H1 (cell line): ENCODE data around the gene MOG. TPM values are rescaled to one million over a fixed set of nuclear protein-coding genes. Genes with fewer than 3 reads are reported as not detected.
A peak's percentile ranks its signal among the peaks of the same experiment; 100 is the strongest.

Source experiments
- BRCA1 ChIP-seq: IDR thresholded peaks from 2 replicates; pipeline ENCODE4 v1.6.1; 2012; ENCODE audit warnings: low read depth, low read length, improper control_type of control experiment
- CEBPB ChIP-seq: IDR thresholded peaks from 2 replicates; pipeline ENCODE4 v1.6.1; 2012; ENCODE audit warnings: low read depth, low read length
- CHD2 ChIP-seq: IDR thresholded peaks from 2 replicates; pipeline ENCODE4 v1.6.1; 2012; ENCODE audit warnings: low read length, improper control_type of control experiment
- GABPA ChIP-seq: IDR thresholded peaks from 2 replicates; pipeline ENCODE4 v1.6.1; 2011; ENCODE audit warnings: mild to moderate bottlenecking, low read length, moderate library complexity, borderline replicate concordance; ENCODE audit not compliant: insufficient read depth
- HDAC6 ChIP-seq: IDR thresholded peaks from one replicate; pipeline ENCODE4 v1.7.1; 2012; ENCODE audit warnings: low read depth, mild to moderate bottlenecking, inconsistent platforms, low read length, moderate library complexity
- MAX ChIP-seq: IDR thresholded peaks from 2 replicates; pipeline ENCODE4 v1.6.1; 2012; ENCODE audit warnings: inconsistent platforms
- NANOG ChIP-seq: IDR thresholded peaks from 2 replicates; pipeline ENCODE4 v1.6.1; 2011; ENCODE audit warnings: low read length, low read depth, mild to moderate bottlenecking, inconsistent platforms; ENCODE audit not compliant: insufficient read depth, poor library complexity, severe bottlenecking
- NRF1 ChIP-seq: IDR thresholded peaks from 2 replicates; pipeline ENCODE4 v1.6.1; 2011; ENCODE audit warnings: mild to moderate bottlenecking, low read depth, low read length, improper control_type of control experiment
- PHF8 ChIP-seq: fragments of 200-600 bp; sonication (generic); conservative IDR thresholded peaks from 2 replicates; pipeline ENCODE4 v1.7.1; 2012; ENCODE audit warnings: low read depth, mild to moderate bottlenecking, inconsistent platforms, low read length, moderate library complexity
- POU5F1 ChIP-seq: IDR thresholded peaks from 2 replicates; pipeline ENCODE4 v1.6.1; 2011; ENCODE audit warnings: low read depth, mild to moderate bottlenecking, low read length, moderate library complexity
- SAP30 ChIP-seq: fragments of 300-600 bp; sonication (generic); IDR thresholded peaks from 2 replicates; pipeline ENCODE4 v1.7.1; 2012; ENCODE audit warnings: low read length, moderate library complexity, mild to moderate bottlenecking, inconsistent platforms; ENCODE audit not compliant: insufficient read depth, insufficient replicate concordance
- SIRT6 ChIP-seq: IDR thresholded peaks from one replicate; pipeline ENCODE4 v1.7.1; 2012; ENCODE audit warnings: low read length, inconsistent platforms
- SIX5 ChIP-seq: IDR thresholded peaks from 2 replicates; pipeline ENCODE4 v1.6.1; 2011; ENCODE audit warnings: mild to moderate bottlenecking, low read depth, low read length
- SP4 ChIP-seq: IDR thresholded peaks from 2 replicates; pipeline ENCODE4 v1.6.1; 2012; ENCODE audit warnings: low read length, inconsistent platforms
- SRF ChIP-seq: IDR thresholded peaks from 2 replicates; pipeline ENCODE4 v1.6.1; 2011; ENCODE audit warnings: mild to moderate bottlenecking, low read depth, low read length, moderate library complexity
- SUZ12 ChIP-seq: fragments of 200-600 bp; sonication (generic); IDR thresholded peaks from 2 replicates; pipeline ENCODE4 v1.6.1; 2012; ENCODE audit warnings: mild to moderate bottlenecking, inconsistent platforms, low read length, moderate library complexity, mixed read lengths
- TAF1 ChIP-seq: IDR thresholded peaks from 2 replicates; pipeline ENCODE4 v1.6.1; 2011; ENCODE audit warnings: mild to moderate bottlenecking, low read depth, low read length
- TBP ChIP-seq: IDR thresholded peaks from 2 replicates; pipeline ENCODE4 v1.6.1; 2011; ENCODE audit warnings: low read depth, low read length, improper control_type of control experiment
- YY1 ChIP-seq: IDR thresholded peaks from 2 replicates; pipeline ENCODE4 v1.6.1; 2011; ENCODE audit warnings: low read depth, mild to moderate bottlenecking, low read length
- polyA plus RNA-seq, 7 experiments: library from polyadenylated mRNA; depleted of rRNA in 3 of 7; stranded (reverse) in 5 of 7; unstranded in 2 of 7; fragments of >200 nt in 5 of 7; fragments of 200-250 nt in 2 of 7; gene quantifications; 1 replicate in 5 of 7; 2 replicates in 1 of 7; 4 replicates in 1 of 7; pipeline versions ENCODE4 v1.2.1 to v1.2.3, GENCODE V29; 2011 to 2013; ENCODE audit warnings: missing spikeins in 2 of 7, mixed read lengths in 2 of 7
- total RNA-seq: library from RNA; stranded (reverse); fragmentation: NEBNext Ultra II Directional; extraction: Animal tissue kit (Norgen Biotek cat#: 25700); gene quantifications from 2 replicates; pipeline ENCODE4 v1.2.1, GENCODE V29; 2021
- TF ChIP-seq, protein P1 (sequence below): IDR thresholded peaks from 2 replicates; pipeline ENCODE4 v1.6.1; 2011; ENCODE audit warnings: low read depth, mild to moderate bottlenecking, low read length; ENCODE audit not compliant: insufficient read depth

The MOG gene
- total and polyA plus RNA-seq, 2 of the 8 experiments (the other 6 are each of a cell fraction or from before 2014, with no cell fraction given) = 0.17 to 0.86 TPM

DNA sequence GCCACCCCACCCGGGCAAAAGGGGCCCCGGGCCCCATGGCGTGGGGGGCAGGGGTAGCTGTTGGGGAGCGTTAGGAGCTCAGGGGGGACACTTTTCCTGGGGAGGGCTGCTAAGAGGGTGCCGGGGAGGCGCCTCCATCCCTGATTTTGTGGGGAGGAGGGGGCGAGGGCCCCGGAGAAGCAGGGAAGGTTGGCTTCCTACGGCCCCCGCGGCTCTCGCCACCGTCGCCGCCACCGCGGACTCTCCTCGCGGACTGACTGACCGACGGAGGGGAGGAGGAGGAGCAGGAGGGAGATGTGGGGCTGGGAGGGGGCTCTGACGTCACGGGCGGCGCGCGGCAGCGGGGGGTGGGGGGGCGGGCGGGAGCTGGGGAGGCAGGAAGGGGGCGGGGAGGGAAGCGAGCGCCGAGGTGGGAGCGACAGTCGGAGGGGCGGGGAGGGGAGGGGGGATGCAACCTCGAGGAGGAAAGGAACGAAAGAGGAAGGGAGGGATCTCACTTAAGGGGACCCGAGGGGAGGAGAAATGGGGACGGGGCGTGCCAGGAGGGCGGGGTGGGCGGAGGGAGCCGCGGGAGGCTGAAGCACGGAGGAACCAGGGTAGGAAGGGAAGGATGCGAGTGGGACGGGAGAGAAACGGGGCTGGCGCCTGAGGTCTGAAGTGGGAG lies 29.0 kb upstream of the MOG start (continued):
- TF ChIP-seq NANOG = no peak
- no peak for TF ChIP-seq SRF
- TF ChIP-seq BRCA1 = no peak
- TF ChIP-seq MAX = no peak
- no peak for TF ChIP-seq SAP30
- TF ChIP-seq PHF8 = peak; percentile 78
- TF ChIP-seq GABPA = no peak
- TF ChIP-seq POU5F1 = no peak
- TF ChIP-seq CHD2 = no peak
- TF ChIP-seq, protein P1, sequence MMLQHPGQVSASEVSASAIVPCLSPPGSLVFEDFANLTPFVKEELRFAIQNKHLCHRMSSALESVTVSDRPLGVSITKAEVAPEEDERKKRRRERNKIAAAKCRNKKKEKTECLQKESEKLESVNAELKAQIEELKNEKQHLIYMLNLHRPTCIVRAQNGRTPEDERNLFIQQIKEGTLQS = no peak
- TF ChIP-seq SIX5 = no peak
- no peak for TF ChIP-seq SUZ12
- TF ChIP-seq SIRT6 = no peak
- no peak for TF ChIP-seq NRF1
- peak; percentile 53; the same call in 1 of the 2 replicates for TF ChIP-seq TBP
- TF ChIP-seq SP4 = no peak
- TF ChIP-seq CEBPB = no peak
- TF ChIP-seq YY1 = no peak
- TF ChIP-seq TAF1 = peak; percentile 73
- TF ChIP-seq HDAC6 = no peak
